Keratinocyte (primary cell): ENCODE measurements around the gene CELF2. TPM values are rescaled to one million over a fixed set of nuclear protein-coding genes. Genes with fewer than 3 reads are reported as not detected.

Experiments used
- DNase-seq: peaks from one replicate; pipeline ENCODE4 v3.0.0-alpha.2; 2011; ENCODE audit warnings: low read depth, missing footprints, low spot score
- FAIRE-seq: peaks from 2 replicates; lab custom pipeline; 2011; peaks lifted over from hg19 to GRCh38; lab: Jason Lieb, UNC
- H2AFZ ChIP-seq: 2 replicates; pipeline ENCODE4 v1.6.0; 2012; ENCODE audit warnings: low read length, control low read depth, inconsistent platforms; ENCODE audit not compliant: control insufficient read depth
- H3K27ac ChIP-seq: 2 replicates; pipeline ENCODE4 v1.5.1; 2011; ENCODE audit warnings: low read length; ENCODE audit not compliant: control insufficient read depth, insufficient read depth
- H3K27me3 ChIP-seq: 3 replicates; pipeline ENCODE4 v1.6.0; 2011; ENCODE audit warnings: low read length; ENCODE audit not compliant: control insufficient read depth, insufficient read depth; ENCODE audit errors: extremely low read depth
- H3K36me3 ChIP-seq, 2 experiments: 2 replicates in 1 of 2; 3 replicates in 1 of 2; pipeline ENCODE4 v1.5.1; 2011; ENCODE audit warnings: low read length in 2 of 2, mild to moderate bottlenecking in 1 of 2; ENCODE audit not compliant: control insufficient read depth in 2 of 2, insufficient read depth in 2 of 2; ENCODE audit errors: extremely low read depth in 1 of 2
- H3K4me1 ChIP-seq: 3 replicates; pipeline ENCODE4 v1.5.1; 2011; ENCODE audit warnings: low read length; ENCODE audit not compliant: control insufficient read depth, insufficient read depth; ENCODE audit errors: extremely low read depth
- H3K4me2 ChIP-seq: 3 replicates; pipeline ENCODE4 v1.6.0; 2011; ENCODE audit warnings: low read depth, low read length; ENCODE audit not compliant: control insufficient read depth, insufficient read depth; ENCODE audit errors: extremely low read depth
- H3K4me3 ChIP-seq, 3 experiments: fragments of 200-600 bp in 1 of 3; sonication (generic) in 1 of 3; 2 replicates in 2 of 3; 3 replicates in 1 of 3; pipeline ENCODE4 v1.5.1; 2011 to 2016; ENCODE audit warnings: low read length in 3 of 3, mild to moderate bottlenecking in 3 of 3, control low read depth in 2 of 3, inconsistent platforms in 1 of 3, low read depth in 1 of 3, mixed read lengths in 1 of 3, mixed run types in 1 of 3, moderate library complexity in 1 of 3; ENCODE audit not compliant: control insufficient read depth in 2 of 3, insufficient read depth in 2 of 3; ENCODE audit errors: extremely low read depth in 1 of 3
- H3K79me2 ChIP-seq: 2 replicates; pipeline ENCODE4 v1.6.0; 2012; ENCODE audit warnings: low read length; ENCODE audit not compliant: control insufficient read depth, insufficient read depth
- H3K9ac ChIP-seq: 3 replicates; pipeline ENCODE4 v1.6.0; 2011; ENCODE audit warnings: low read length; ENCODE audit not compliant: control insufficient read depth, insufficient read depth; ENCODE audit errors: extremely low read depth
- H3K9me1 ChIP-seq: 3 replicates; pipeline ENCODE4 v1.6.0; 2011; ENCODE audit warnings: low read length; ENCODE audit not compliant: control insufficient read depth, insufficient read depth; ENCODE audit errors: extremely low read depth
- H3K9me3 ChIP-seq: 2 replicates; pipeline ENCODE4 v1.5.1; 2012; ENCODE audit warnings: low read depth, low read length; ENCODE audit not compliant: control insufficient read depth
- H4K20me1 ChIP-seq: 3 replicates; pipeline ENCODE4 v1.6.0; 2011; ENCODE audit warnings: low read length; ENCODE audit not compliant: control insufficient read depth, insufficient read depth; ENCODE audit errors: extremely low read depth
- EZH2 ChIP-seq: IDR thresholded peaks from one replicate; pipeline ENCODE4 v1.6.1; 2012; ENCODE audit warnings: inconsistent platforms, mild to moderate bottlenecking, low read length, moderate library complexity
- dilution Hi-C: fragments of 300-500 bp; cut with MboI; formaldehyde crosslinking; loops from one replicate; pipeline ENCODE4 v1.7.0; 2020; ENCODE audit warnings: low sequenced_read_pairs; ENCODE audit not compliant: extremely low pct_ligation_motif_present
- polyA plus RNA-seq, 5 experiments: library from polyadenylated mRNA; depleted of rRNA in 3 of 5; stranded (reverse) in 3 of 5; stranded (forward) in 1 of 5; unstranded in 1 of 5; fragments of >200 nt; gene quantifications; 1 replicate in 1 of 5; 2 replicates in 3 of 5; 3 replicates in 1 of 5; pipeline versions ENCODE4 v1.2.1 to v1.2.3, GENCODE V29; 2011 to 2012; ENCODE audit warnings: missing spikeins in 2 of 5, low read depth in 1 of 5, low replicate concordance in 1 of 5
- TF ChIP-seq, protein P1 (sequence below), 3 experiments: IDR thresholded peaks in 1 of 3; conservative IDR thresholded peaks in 1 of 3; optimal IDR thresholded peaks in 1 of 3; 2 replicates in 2 of 3; 3 replicates in 1 of 3; pipeline versions ENCODE3 to v1.5.1; 2011; ENCODE audit warnings: low read length in 3 of 3, mild to moderate bottlenecking in 3 of 3, moderate library complexity in 2 of 3, control low read depth in 1 of 3, inconsistent platforms in 1 of 3; ENCODE audit not compliant: insufficient read depth in 2 of 3; ENCODE audit errors: extremely low read depth in 1 of 3

CELF2 gene
- polyA plus RNA-seq, 1 donor (not counting 4 experiments of a cell fraction or from before 2014, with no cell fraction given): 9.8 TPM

DNA sequence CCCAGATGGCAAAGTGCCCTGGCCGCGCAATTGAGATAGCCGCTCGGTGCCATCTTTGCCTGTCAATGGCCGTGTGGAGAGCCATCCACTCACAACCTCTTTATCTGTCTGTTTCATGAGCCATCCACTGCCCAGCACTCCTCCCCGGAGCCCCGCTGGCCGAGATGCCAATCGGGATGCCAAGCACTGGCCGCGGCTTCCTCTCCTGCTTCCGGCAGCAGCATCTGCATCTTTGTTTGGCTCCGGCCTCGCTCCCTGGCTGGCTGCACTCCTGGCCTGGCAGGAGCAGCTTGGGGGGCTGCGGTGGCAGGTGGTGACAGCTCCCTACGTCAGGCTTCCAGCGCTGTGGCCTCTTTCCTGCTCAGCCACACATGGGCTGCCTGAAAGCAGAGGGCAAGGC, 362.1 kb downstream of the CELF2 start:
- Histone ChIP-seq H3K36me3 (no peaks in the 10 kb centered on the region), H3K27ac (no peak overlapping the region), H3K4me1 (no peaks in the 10 kb centered on the region), H3K9me3 (no peaks in the 10 kb centered on the region), H3K4me2 (no peak overlapping the region), H3K27me3 (no peaks in the 10 kb centered on the region), H3K9me1 (no peaks in the 10 kb centered on the region), H4K20me1 (no peaks in the 10 kb centered on the region), H3K79me2 (no peaks in the 10 kb centered on the region), H3K9ac (no peak overlapping the region), H3K4me3 (no peak overlapping the region), H2AFZ (no peak overlapping the region)
- FAIRE-seq (no peak), DNase-seq (no peak)
- dilution Hi-C loops: no loop called here
- TF ChIP-seq EZH2: no peak
- TF ChIP-seq, protein P1, sequence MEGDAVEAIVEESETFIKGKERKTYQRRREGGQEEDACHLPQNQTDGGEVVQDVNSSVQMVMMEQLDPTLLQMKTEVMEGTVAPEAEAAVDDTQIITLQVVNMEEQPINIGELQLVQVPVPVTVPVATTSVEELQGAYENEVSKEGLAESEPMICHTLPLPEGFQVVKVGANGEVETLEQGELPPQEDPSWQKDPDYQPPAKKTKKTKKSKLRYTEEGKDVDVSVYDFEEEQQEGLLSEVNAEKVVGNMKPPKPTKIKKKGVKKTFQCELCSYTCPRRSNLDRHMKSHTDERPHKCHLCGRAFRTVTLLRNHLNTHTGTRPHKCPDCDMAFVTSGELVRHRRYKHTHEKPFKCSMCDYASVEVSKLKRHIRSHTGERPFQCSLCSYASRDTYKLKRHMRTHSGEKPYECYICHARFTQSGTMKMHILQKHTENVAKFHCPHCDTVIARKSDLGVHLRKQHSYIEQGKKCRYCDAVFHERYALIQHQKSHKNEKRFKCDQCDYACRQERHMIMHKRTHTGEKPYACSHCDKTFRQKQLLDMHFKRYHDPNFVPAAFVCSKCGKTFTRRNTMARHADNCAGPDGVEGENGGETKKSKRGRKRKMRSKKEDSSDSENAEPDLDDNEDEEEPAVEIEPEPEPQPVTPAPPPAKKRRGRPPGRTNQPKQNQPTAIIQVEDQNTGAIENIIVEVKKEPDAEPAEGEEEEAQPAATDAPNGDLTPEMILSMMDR (optimal IDR thresholded peaks at IDR 0.05 in 1 of 3, IDR thresholded peaks at IDR 0.05 in 1 of 3, conservative IDR thresholded peaks at IDR 0.05 in 1 of 3; ENCODE audit: extremely low read depth in 1 of 3, insufficient read depth in 2 of 3, low read length in 3 of 3): no peak

DNA sequence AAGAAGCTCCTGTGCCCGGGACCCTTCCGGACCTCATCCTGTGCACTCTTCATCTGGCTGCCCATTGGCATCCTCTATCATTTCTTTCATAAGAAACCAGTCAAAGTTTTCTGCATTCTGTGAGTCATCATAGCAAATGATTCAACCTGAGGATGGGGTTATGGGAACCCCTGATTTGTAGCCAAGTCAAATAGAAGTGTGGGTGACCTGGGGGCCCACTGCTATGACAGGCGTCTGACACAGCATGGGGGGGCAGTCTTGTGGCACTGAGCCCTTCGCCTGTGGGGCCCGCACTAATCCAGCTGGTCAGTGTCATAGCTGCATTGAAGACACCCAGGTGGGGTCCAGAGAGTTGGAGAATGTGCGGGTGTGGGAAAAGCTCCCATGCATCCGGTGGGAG, 363.4 kb downstream of the CELF2 start:
- TF ChIP-seq EZH2: no peak
- TF ChIP-seq, protein P1 (optimal IDR thresholded peaks at IDR 0.05 in 1 of 3, IDR thresholded peaks at IDR 0.05 in 1 of 3, conservative IDR thresholded peaks at IDR 0.05 in 1 of 3; ENCODE audit: extremely low read depth in 1 of 3, insufficient read depth in 2 of 3, low read length in 3 of 3): no peak
- no peak overlapping the region for H3K4me3 ChIP-seq
- dilution Hi-C loops: no loop called here
- FAIRE-seq (no peak), DNase-seq (no peak)
- no peaks in the 10 kb centered on the region for H4K20me1 ChIP-seq
- H3K27ac ChIP-seq: no peak overlapping the region
- no peaks in the 10 kb centered on the region for H3K36me3 ChIP-seq
- no peak overlapping the region for H3K4me2 ChIP-seq
- H3K9ac ChIP-seq: no peak overlapping the region
- no peaks in the 10 kb centered on the region for H3K4me1 ChIP-seq
- no peaks in the 10 kb centered on the region for H3K9me3 ChIP-seq
- H3K79me2 ChIP-seq: no peaks in the 10 kb centered on the region
- H3K9me1 ChIP-seq: no peaks in the 10 kb centered on the region
- no peak overlapping the region for H2AFZ ChIP-seq
- H3K27me3 ChIP-seq: no peaks in the 10 kb centered on the region
